HG03521 (cell line): ENCODE results near the gene ST6GAL1.

ENCODE experiments used
- ATAC-seq: cut with Tn5 transposase; IDR thresholded peaks from one replicate; pipeline ENCODE4 v1.9.1; 2021; ENCODE audit warnings: mild to moderate bottlenecking, moderate library complexity; ENCODE audit not compliant: unreplicated experiment

ST6GAL1 gene

DNA sequence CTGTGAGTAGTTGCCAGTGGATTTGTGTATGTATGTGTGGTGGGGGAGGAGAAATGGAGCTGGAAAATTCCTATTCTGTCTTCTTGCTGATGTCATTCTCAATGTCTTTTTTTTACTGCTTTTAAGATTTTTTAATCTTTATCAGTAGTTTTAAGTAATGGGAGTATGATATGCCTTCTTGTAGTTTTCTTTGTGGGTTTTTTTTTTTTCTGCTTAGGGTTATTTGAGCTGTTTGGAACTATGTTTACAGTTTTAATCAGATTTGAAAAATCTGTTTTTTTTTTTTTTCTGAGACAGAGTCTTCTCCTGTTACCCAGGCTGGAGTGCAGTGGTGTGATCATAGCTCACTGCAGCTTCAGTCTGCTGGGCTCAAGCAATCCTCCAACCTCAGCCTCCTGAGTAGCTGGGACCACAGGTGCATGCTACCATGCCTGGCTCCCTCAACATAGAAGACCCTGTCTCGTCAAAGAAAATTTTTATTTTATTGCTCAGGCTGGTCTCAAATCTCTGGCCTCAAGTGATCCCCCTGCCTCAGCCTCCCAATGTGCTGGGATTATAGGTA lies 171.8 kb downstream of the ST6GAL1 start:
- no peak for ATAC-seq

- no peak for ATAC-seq
Observed at GRCh38 chr3:187103251-187103650, 172.9 kb downstream of the ST6GAL1 start.

- no peak for ATAC-seq
Observed at GRCh38 chr3:187104342-187104741, 174.0 kb downstream of the ST6GAL1 start.

GRCh38 chr3:187104933-187105332 lies 174.6 kb downstream of the ST6GAL1 start:
- ATAC-seq, result no peak

DNA sequence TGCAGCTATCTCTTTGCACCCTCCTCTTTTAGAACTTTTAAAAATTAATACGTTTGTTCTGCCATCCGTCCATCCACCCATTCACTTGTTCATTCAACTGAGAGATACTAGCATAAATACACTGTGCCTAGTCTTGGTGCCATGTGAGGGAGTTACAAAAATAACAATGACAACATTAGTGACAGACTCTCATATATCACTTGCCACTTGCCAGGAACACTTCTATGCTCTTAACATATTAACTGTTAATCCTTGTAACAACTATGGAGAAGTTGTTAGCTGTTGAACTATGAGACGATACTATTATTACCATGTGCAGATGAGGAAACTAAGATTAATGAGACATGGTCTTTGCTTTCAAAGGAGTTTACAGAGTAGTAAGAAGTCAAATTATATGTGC lies 175.4 kb downstream of the ST6GAL1 start:
- no peak for ATAC-seq

DNA sequence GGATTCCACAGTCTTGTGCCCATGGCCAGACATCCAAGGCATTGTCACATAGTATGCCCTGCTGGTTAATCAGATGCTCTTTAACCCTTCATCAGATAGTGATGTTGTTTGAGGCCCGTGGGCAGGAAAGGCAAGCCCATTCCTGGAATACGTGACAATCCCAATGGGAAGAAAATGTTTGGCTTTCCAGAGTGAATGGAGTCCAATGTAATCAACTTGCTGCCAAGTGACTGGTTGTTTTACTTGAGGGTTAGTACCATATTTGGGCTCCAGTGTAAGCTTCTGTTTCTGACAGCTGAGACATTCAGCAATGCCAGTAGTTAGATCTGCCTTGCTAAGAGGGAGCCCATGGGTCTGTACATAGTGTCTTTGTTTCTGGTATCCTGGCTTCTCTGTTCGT lies 177.7 kb downstream of the ST6GAL1 start:
- no peak for ATAC-seq

GRCh38 chr3:187110156-187110555 lies 179.8 kb downstream of the ST6GAL1 start:
- ATAC-seq, result no peak

DNA sequence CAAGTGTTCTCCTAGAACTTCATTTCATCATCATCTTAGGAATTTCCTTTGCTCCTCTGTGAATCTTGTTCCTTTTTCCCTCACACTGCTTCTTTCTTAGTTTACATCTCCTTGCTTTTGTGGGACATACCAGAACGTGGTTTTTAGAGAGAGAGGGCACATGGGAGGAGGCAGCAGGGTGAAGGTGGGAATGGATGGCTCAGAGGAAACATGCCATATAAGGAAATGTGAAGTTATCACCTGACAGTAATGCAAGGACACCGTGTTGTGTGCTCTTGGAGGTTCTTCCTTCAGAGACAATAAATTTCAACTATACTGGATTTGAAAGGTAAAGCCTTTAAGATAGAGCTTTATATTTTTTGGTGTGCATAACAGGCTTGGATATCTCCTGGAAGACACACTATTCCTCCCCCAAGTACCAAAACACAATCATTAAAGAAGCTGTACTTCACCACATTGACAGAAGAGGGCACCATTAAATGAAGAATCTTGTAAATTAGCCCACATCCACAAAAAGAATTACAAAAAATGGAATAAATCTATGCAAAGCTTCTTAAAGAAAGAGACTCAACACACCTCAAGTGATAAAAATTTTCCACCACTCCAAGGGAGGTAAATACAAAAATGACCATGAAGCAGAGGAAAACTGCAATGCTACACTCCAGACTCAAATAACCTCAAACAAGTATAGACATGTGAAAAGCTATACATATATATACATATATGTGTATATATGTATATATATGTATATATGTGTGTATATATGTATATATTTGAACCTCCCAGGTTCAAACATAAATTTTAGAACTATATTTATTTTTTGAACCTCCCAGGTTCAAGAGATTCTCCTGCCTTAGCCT lies 182.8 kb downstream of the ST6GAL1 start:
- ATAC-seq, result no peak

- ATAC-seq, result no peak
Observed at GRCh38 chr3:187114511-187114910, 184.2 kb downstream of the ST6GAL1 start.

GRCh38 chr3:187120326-187120725 lies 190.0 kb downstream of the ST6GAL1 start:
- no peak for ATAC-seq

GRCh38 chr3:187122261-187122660 lies 191.9 kb downstream of the ST6GAL1 start:
- ATAC-seq, result no peak

DNA sequence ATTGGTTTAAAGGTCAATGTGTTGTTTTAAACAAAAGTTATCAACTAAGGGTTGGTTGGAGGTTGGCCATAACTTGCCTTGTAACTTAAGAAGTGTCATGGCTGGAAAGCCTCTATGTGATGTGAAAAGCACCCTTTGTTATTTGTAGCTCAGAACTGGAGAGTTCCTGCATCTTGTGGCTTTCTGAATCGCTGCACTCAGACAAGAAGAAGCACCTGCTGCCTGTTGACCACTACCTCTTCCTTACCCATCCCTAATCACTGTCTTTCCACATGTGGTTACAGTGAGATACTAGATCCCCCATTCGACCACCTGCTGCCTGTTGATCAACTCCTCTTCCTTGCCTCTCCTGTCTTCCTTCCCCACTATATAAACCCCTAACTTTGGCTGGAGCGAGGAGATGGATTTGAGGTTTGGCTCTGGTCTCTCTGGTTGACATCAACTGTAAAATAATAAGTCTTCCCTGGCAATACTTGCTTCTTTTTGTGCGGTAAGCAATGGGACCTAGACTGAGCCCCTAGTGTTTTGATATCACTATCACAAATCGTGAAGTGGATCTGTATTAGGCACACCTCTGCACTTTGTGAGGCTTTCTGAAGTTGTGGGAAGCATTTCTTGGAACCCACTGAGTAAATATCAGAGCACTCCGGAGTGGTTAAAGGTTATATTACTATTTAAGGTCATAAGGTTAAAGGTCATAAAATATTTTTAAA lies 195.1 kb downstream of the ST6GAL1 start:
- ATAC-seq, result no peak
